Erythroblast (primary cell): Measurements from ENCODE around the gene TXNDC2.

ENCODE experiments used
- GATA1 ChIP-seq: IDR thresholded peaks from 2 replicates; pipeline ENCODE4 v1.6.1; 2011; ENCODE audit warnings: low read depth, mild to moderate bottlenecking, control low read depth, low read length, moderate library complexity
- POLR2A ChIP-seq: IDR thresholded peaks from 2 replicates; pipeline ENCODE4 v1.6.1; 2011; ENCODE audit warnings: mild to moderate bottlenecking, low read length

- TF ChIP-seq POLR2A (no peak), GATA1 (no peak)
These were observed 34.3 kb upstream of the TXNDC2 start for GRCh38 chr18:9851511-9851910.
